Measurements from ENCODE around the gene STX1B.

DNA sequence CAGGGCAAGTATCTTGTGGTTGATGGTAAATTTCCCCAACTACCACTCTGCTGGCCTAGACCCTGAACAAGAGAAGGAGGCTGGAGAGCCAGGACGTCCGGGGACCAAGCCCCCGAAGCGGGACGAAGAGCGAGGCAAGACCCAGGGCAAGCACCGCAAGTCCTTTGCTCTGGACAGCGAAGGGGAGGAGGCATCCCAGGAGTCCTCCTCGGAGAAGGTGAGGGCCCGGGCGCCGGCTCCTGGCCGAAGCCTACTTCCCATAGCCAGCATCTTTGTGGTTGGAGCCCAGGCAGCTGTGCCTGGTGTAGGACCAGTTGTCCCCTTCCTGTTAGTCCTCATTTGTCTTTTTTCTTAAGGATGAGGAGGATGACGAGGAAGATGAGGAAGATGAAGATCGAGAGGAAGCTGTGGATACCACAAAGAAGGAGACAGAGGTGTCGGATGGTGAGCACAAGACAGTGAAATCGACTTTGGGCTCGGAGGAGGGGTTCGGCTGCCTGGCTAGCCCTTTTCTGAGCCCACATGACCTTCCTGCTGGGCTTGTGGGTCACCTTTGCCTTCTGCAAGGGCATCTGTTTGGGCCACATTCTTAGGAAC is 41.1 kb downstream of the STX1B start:
- TF ChIP-seq, protein P1, sequence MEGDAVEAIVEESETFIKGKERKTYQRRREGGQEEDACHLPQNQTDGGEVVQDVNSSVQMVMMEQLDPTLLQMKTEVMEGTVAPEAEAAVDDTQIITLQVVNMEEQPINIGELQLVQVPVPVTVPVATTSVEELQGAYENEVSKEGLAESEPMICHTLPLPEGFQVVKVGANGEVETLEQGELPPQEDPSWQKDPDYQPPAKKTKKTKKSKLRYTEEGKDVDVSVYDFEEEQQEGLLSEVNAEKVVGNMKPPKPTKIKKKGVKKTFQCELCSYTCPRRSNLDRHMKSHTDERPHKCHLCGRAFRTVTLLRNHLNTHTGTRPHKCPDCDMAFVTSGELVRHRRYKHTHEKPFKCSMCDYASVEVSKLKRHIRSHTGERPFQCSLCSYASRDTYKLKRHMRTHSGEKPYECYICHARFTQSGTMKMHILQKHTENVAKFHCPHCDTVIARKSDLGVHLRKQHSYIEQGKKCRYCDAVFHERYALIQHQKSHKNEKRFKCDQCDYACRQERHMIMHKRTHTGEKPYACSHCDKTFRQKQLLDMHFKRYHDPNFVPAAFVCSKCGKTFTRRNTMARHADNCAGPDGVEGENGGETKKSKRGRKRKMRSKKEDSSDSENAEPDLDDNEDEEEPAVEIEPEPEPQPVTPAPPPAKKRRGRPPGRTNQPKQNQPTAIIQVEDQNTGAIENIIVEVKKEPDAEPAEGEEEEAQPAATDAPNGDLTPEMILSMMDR (IDR thresholded peaks at IDR 0.05; ENCODE audit: insufficient read depth, low read depth, low read length), result no peak
- TF ChIP-seq EZH2 (IDR thresholded peaks at IDR 0.05; ENCODE audit: insufficient read depth, low read length), result no peak

Measured in astrocyte (in vitro differentiated cells and primary cell).